COLO668 (cell line): Measurements from ENCODE around the gene GDPD1.
"Not testable (repeated sequence)": the region's sequence is repeated elsewhere in the genome, so short reads cannot be mapped to it uniquely, and the experiment has no call there.

Source experiments
- DNase-seq: peaks from one replicate; lab custom pipeline; 2025; ENCODE audit not compliant: unreplicated experiment; lab: John Stamatoyannopoulos, UW

Gene GDPD1

GRCh38 chr17:59311521-59311920, 91.2 kb downstream of the GDPD1 start:
- not testable (repeated sequence) for DNase-seq

DNA sequence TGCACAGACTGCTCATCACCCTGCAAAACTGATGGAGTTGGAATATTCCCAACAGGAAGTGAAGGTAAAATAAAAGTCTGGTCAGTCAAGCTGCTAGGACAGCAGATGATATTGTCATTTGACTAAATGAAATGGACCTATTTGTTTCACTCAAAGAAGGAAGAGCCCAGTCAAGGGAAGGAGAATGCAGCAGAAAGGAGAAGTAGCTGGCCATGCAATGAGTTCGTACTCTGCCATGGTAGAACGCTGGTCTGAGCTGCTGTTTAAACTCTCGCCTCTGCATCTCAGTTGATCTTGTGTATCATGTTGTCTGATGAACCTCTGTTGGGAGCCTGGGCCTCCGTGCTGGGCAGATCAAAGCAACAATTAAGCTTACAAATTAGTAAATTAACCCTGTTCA, 95.6 kb downstream of the GDPD1 start:
- DNase-seq, result no peak
